Heart left ventricle (tissue), 16 donors: Measurements from ENCODE around the gene TRAPPC12. TPM values are rescaled to one million over a fixed set of nuclear protein-coding genes. Genes with fewer than 3 reads are reported as not detected.
A peak's percentile ranks its signal among the peaks of the same experiment; 100 is the strongest.
"Not testable (repeated sequence)": the region's sequence is repeated elsewhere in the genome, so short reads cannot be mapped to it uniquely, and the experiment has no call there.

Experiments used
- ATAC-seq, 4 donors: fragments of 200-7000 bp; cut with Tn5 transposase; one replicate each; pipeline ENCODE4 v1.9.1; 2020 to 2022; ENCODE audit warnings: moderate library complexity in 4 of 4, mild to moderate bottlenecking in 3 of 4, moderate number of reproducible peaks in 1 of 4
- DNase-seq, 5 donors: peaks; one replicate each; pipeline ENCODE4 v3.0.0-alpha.2; 2020
- H3K27ac ChIP-seq, 12 donors: fragments of 200-600 bp; sonication (generic) in 4 of 12; one replicate each; pipeline versions ENCODE4 v1.5.0 to v1.8.0; 2016 to 2022; ENCODE audit warnings: mild to moderate bottlenecking in 2 of 12
- H3K27me3 ChIP-seq, 9 donors: fragments of 200-600 bp; sonication (generic) in 2 of 9; one replicate each; pipeline versions ENCODE4 v1.5.1 to v1.8.0; 2016 to 2022; ENCODE audit warnings: mild to moderate bottlenecking in 3 of 9
- H3K36me3 ChIP-seq, 9 donors: fragments of 200-600 bp; sonication (generic) in 2 of 9; one replicate each; pipeline versions ENCODE4 v1.5.0 to v1.8.0; 2018 to 2022; ENCODE audit warnings: mild to moderate bottlenecking in 2 of 9
- H3K4me1 ChIP-seq, 12 donors: fragments of 200-600 bp; sonication (generic) in 4 of 12; one replicate each; pipeline versions ENCODE4 v1.5.0 to v1.8.0; 2016 to 2022; ENCODE audit warnings: mild to moderate bottlenecking in 3 of 12
- H3K4me3 ChIP-seq, 12 donors: fragments of 200-600 bp; sonication (generic) in 4 of 12; one replicate each; pipeline versions ENCODE4 v1.5.0 to v1.8.0; 2017 to 2022; ENCODE audit warnings: mild to moderate bottlenecking in 9 of 12, moderate library complexity in 4 of 12
- H3K9me3 ChIP-seq, 12 donors: fragments of 200-600 bp; sonication (generic) in 4 of 12; one replicate each; pipeline versions ENCODE4 v1.5.0 to v1.8.0; 2016 to 2022; ENCODE audit warnings: mild to moderate bottlenecking in 1 of 12
- POLR2A ChIP-seq, 2 donors: fragments of 450-650 bp; IDR thresholded peaks; one replicate each; pipeline ENCODE4 v1.6.1; 2017; ENCODE audit warnings: antibody characterized with exemption in 2 of 2, mild to moderate bottlenecking in 2 of 2, moderate library complexity in 2 of 2
- WGBS, 4 donors: extraction: QIAGEN DNeasy Blood & Tissue Kit in 2 of 4; methylation state at CpG; one replicate each; pipeline versions ENCODE4 v1.1.5 to v1.1.7; 2013 to 2018; 5-methylcytosine and 5-hydroxymethylcytosine counted together
- intact Hi-C, 10 donors: fragments of 100-400 bp; cut with DNase I; formaldehyde crosslinking; loops; one replicate each; pipeline versions ENCODE4 v1.11.1 to v1.14.2; 2022
- polyA plus RNA-seq, 2 donors: library from polyadenylated mRNA; stranded (reverse); fragments of 200-250 nt; gene quantifications; one replicate each; pipeline ENCODE4 v1.2.3, GENCODE V29; 2013
- total RNA-seq, 9 donors: library from RNA; depleted of rRNA in 2 of 9; stranded (reverse); fragments of >200 nt in 2 of 9; fragmentation: NEBNext Ultra II Directional in 3 of 9; extraction: Animal tissue kit (Norgen Biotek cat#: 25700) in 3 of 9; gene quantifications; one replicate each; pipeline versions ENCODE4 v1.1.0 to v1.2.4, GENCODE V29; 2016 to 2023
- TF ChIP-seq, protein P1 (sequence below), 12 donors: fragments of 200-600 bp; sonication (generic) in 4 of 12; IDR thresholded peaks; one replicate each; pipeline versions ENCODE4 v1.5.0 to v1.8.0; 2018 to 2022; ENCODE audit warnings: antibody characterized with exemption in 12 of 12, mild to moderate bottlenecking in 5 of 12
- donor health status: ischemic (EF 13 %, LVEDD 7.1; RV severe dilation, severe dysfunction).
- donor health status: healthy with polysubstance abuse.
- donor health status: DM: no; HTN: yes; CAD: no.
- donor health status: DM: no; HTN: no; CAD: no.
- donor health status: ischemic (EF 25% LVEDD 6.9; RV normal size, moderate dysfunction).
- donor health status: ischemic (EF 25% LVEDD 5.7; RV mildly dilated, moderate dysfunction).
- donor health status: healthy.
- donor health status: DM: yes; HTN: yes; CAD: no.
- donor health status: ischemic (EF 35%, LVEDD 5.7; RV mildly dilated, moderate dysfunction).
- donor health status: nonischemic (EF 11% LVEDD 7.7; RV severe dilation, severe dysfunction).
- donor health status: DM: yes; HTN: yes; CAD: no.
- donor health status: PGD.
- donor health status: ischemic (EF 29% LVEDD 5.4; RV normal size, mild dysfunction).
- donor health status: nonischemic (EF 23%, LVEDD 6.1; RV moderate dilation, normal function).

TRAPPC12 gene
- total and polyA plus RNA-seq, 11 donors, result 70.3 to 142 (median 88.2) TPM

DNA sequence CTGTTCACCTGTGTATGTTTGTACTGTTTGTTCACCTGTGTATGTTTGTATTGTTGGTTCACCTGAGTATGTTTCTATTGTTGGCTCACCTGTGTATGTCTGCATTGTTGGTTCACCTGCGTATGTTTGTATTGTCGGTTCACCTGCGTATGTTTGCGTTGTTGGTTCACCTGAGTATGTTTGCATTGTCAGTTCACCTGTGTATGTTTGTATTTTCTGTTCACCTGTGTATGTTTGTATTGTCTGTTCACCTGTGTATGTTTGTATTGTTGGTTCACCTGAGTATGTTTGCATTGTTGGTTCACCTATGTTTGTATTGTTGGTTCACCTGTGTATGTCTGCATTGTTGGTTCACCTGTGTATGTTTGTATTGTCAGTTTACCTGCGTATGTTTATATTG lies 125.2 kb downstream of the TRAPPC12 start:
- ATAC-seq, result no peak
- Histone ChIP-seq H3K4me3 (no peak overlapping the region), H3K9me3 (peaks cover 0 to 10% (median 0%) of the 10 kb centered on the region in 12 donors), H3K4me1 (peaks cover 0 to 14% (median 0%) of the 10 kb centered on the region in 12 donors), H3K36me3 (peaks cover 0 to 72% (median 61%) of the 10 kb centered on the region in 9 donors), H3K27ac (no peak overlapping the region), H3K27me3 (no peaks in the 10 kb centered on the region)
- WGBS, 4 donors, result 93 to 99% (median 96%) methylated on average over 5 of the region's 5 CpGs
- DNase-seq, result no peak
- TF ChIP-seq, protein P1, sequence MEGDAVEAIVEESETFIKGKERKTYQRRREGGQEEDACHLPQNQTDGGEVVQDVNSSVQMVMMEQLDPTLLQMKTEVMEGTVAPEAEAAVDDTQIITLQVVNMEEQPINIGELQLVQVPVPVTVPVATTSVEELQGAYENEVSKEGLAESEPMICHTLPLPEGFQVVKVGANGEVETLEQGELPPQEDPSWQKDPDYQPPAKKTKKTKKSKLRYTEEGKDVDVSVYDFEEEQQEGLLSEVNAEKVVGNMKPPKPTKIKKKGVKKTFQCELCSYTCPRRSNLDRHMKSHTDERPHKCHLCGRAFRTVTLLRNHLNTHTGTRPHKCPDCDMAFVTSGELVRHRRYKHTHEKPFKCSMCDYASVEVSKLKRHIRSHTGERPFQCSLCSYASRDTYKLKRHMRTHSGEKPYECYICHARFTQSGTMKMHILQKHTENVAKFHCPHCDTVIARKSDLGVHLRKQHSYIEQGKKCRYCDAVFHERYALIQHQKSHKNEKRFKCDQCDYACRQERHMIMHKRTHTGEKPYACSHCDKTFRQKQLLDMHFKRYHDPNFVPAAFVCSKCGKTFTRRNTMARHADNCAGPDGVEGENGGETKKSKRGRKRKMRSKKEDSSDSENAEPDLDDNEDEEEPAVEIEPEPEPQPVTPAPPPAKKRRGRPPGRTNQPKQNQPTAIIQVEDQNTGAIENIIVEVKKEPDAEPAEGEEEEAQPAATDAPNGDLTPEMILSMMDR (IDR thresholded peaks at IDR 0.05), result no peak
- no peak for TF ChIP-seq POLR2A (IDR thresholded peaks at IDR 0.05)
- intact Hi-C loops, result no loop called here

DNA sequence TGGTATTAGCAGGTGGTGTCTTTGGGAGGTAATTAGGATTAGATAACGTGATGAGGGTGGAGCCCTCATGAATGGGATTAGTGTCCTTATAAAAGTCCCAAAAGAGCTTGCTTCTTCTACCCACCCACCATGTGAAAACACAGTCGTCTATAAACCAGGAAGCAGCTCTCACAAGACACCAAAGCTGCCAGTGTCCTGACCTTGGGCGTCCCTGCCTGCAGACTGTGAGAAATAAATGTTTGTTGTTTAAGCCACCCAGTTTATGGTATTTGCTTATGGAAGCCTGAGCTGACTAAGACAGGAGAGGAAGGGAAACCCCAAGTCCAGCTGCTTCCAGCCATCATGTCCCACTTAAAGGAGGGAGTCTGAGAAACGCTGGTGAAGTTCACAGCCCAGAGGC lies 126.3 kb downstream of the TRAPPC12 start:
- H3K27me3 ChIP-seq, result no peaks in the 10 kb centered on the region
- TF ChIP-seq, protein P1 (IDR thresholded peaks at IDR 0.05), result no peak
- no peak for TF ChIP-seq POLR2A (IDR thresholded peaks at IDR 0.05)
- H3K9me3 ChIP-seq, result peaks cover 0 to 10% (median 0%) of the 10 kb centered on the region in 12 donors
- DNase-seq (no peak), ATAC-seq (peak in 3 of 4 donors; percentile 41 to 56 (median 45))
- H3K4me1 ChIP-seq, result peaks cover 0 to 14% (median 0%) of the 10 kb centered on the region in 12 donors
- H3K4me3 ChIP-seq, result no peak overlapping the region
- peaks cover 0 to 72% (median 61%) of the 10 kb centered on the region in 9 donors for H3K36me3 ChIP-seq
- 47 to 71% (median 62%) methylated on average over 4 of the region's 4 CpGs for WGBS, 4 donors
- intact Hi-C loops, result no loop called here
- H3K27ac ChIP-seq, result peak overlapping the region in 9 of 12 donors; percentile 8 to 65 (median 39)

DNA sequence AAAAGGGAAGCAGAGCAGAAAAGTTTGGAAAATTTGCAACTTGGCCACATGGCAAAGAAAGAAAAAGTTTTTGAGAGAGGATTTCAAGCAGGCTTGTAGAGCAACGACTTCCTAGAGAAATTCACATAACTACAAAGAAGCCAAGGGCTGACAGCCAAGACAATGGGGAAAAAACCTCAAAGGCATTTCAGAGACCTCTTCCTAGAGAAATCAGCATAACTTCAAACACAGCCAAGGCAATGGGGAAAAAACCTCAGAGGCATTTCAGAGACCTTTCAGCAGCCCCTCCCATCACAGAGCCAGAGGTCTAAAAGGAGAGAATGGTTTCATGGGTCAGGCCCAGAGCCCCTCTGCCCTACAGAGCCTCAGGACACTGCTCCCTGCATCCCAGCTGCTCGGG lies 132.6 kb downstream of the TRAPPC12 start:
- Histone ChIP-seq H3K36me3 (peaks cover 0 to 73% (median 59%) of the 10 kb centered on the region in 9 donors), H3K4me1 (peaks cover 0 to 4% (median 0%) of the 10 kb centered on the region in 12 donors), H3K4me3 (no peak overlapping the region), H3K27me3 (no peaks in the 10 kb centered on the region), H3K27ac (no peak overlapping the region), H3K9me3 (peaks cover 0 to 16% (median 0%) of the 10 kb centered on the region in 12 donors)
- 82 to 88% (median 85%) methylated on average over 2 of the region's 2 CpGs for WGBS, 4 donors
- ATAC-seq (no peak), DNase-seq (no peak)
- intact Hi-C loops, result loop anchor here in 1 of 10 donors (5.0 kb wide), 1 partner anchor 40 kb away; no protein-coding TSS in a partner anchor
- TF ChIP-seq, protein P1 (IDR thresholded peaks at IDR 0.05), result no peak
- no peak for TF ChIP-seq POLR2A (IDR thresholded peaks at IDR 0.05)

- intact Hi-C loops, result loop anchor here in 1 of 10 donors (5.0 kb wide), 1 partner anchor 41 kb away; no protein-coding TSS in a partner anchor
- no peak for DNase-seq
- WGBS, 4 donors, result 94 to 99% (median 97%) methylated on average over 3 of the region's 3 CpGs
- H3K36me3 ChIP-seq, result peaks cover 0 to 67% (median 49%) of the 10 kb centered on the region in 9 donors
- peaks cover 0 to 16% (median 8%) of the 10 kb centered on the region in 12 donors for H3K4me1 ChIP-seq
- no peak for ATAC-seq
- no peak overlapping the region for H3K4me3 ChIP-seq
- TF ChIP-seq, protein P1 (IDR thresholded peaks at IDR 0.05), result no peak
- TF ChIP-seq POLR2A (IDR thresholded peaks at IDR 0.05), result no peak
- peaks cover 0 to 11% (median 0%) of the 10 kb centered on the region in 12 donors for H3K9me3 ChIP-seq
- H3K27me3 ChIP-seq, result no peaks in the 10 kb centered on the region
- H3K27ac ChIP-seq, result no peak overlapping the region
Observed at GRCh38 chr2:3513026-3513810, 133.7 kb downstream of the TRAPPC12 start.

GRCh38 chr2:3515438-3515837 lies 135.9 kb downstream of the TRAPPC12 start:
- Histone ChIP-seq H3K36me3 (peaks cover 0 to 50% (median 36%) of the 10 kb centered on the region in 9 donors), H3K4me1 (peaks cover 0 to 25% (median 17%) of the 10 kb centered on the region in 12 donors)
- DNase-seq, H3K27ac ChIP-seq, H3K9me3 ChIP-seq, H3K4me3 ChIP-seq, H3K27me3 ChIP-seq, ATAC-seq: not testable (repeated sequence)
- 97 to 98% (median 97%) methylated on average over 5 of the region's 5 CpGs for WGBS, 4 donors
- intact Hi-C loops, result loop anchor here in 2 of 10 donors (5.0 kb wide), 1 partner anchor 138 kb away; the partner anchor contains the start of genes EIPR1 (in 2 of the 2) and TRAPPC12 (in 2 of the 2)
